ENCODE measurements around the gene WASF3. TPM values are rescaled to one million over a fixed set of nuclear protein-coding genes. Genes with fewer than 3 reads are reported as not detected.

Gene WASF3, protein sequence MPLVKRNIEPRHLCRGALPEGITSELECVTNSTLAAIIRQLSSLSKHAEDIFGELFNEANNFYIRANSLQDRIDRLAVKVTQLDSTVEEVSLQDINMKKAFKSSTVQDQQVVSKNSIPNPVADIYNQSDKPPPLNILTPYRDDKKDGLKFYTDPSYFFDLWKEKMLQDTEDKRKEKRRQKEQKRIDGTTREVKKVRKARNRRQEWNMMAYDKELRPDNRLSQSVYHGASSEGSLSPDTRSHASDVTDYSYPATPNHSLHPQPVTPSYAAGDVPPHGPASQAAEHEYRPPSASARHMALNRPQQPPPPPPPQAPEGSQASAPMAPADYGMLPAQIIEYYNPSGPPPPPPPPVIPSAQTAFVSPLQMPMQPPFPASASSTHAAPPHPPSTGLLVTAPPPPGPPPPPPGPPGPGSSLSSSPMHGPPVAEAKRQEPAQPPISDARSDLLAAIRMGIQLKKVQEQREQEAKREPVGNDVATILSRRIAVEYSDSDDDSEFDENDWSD
- 10 to 100 TPM; 27.3 to 30.8 TPM for total RNA-seq
- 36.2 TPM for polyA plus RNA-seq (ENCODE audit: insufficient read depth, low read depth, low replicate concordance)
- long read RNA-seq, donor 1, full-length matches to known transcripts, result 2 of 2 reads
- long read RNA-seq, donor 1, partial matches to known transcripts, result 0 of 2 reads
- long read RNA-seq, donor 1, other reads (novel, unspliced or antisense), result 0 of 2 reads
- long read RNA-seq, donor 2, full-length matches to known transcripts, result 2 of 2 reads
- long read RNA-seq, donor 2, partial matches to known transcripts, result 0 of 2 reads
- long read RNA-seq, donor 2, other reads (novel, unspliced or antisense), result 0 of 2 reads

DNA sequence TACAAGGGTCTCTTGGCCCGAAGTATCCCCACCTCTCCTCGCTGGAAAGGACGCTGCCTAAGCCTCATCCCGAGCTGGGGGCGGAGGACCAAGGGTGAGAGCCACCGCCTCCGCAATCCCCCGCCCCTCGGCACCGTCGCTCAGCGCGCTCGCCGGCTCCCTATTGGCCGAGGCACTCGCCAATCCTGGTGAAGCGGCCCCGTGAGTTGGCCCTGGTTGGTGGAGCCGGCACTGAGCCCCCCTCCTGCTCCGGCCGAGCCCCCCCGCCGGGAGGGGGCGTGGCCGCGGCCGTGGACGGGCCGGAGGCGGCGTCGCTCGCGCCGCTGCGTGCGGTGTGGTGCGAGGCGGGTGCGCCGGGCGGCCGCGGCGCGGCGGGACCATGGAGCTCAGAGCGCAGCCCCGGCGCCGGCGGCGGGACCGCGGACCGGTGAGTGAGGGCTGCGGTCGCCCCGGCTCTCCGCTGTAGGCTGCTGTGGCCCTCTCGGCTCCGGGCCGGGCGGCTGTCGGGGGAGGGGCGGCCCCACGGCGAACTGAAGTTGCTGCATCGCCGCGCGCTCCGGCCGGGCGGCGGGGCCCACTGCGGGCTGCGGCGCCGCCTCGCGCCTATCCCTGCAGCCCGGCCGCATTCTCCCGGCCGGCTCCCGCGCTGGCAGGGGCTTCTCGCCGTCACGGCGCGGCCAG lies at the start of gene WASF3:
WASF3 (plus strand) TSS at position 291 of the 681 bp plus-strand sequence. CDS start 84,588 bp downstream, outside the sequence.
- TF ChIP-seq POLR2A (IDR thresholded peaks at IDR 0.05), result peak; percentile 2
- TF ChIP-seq, protein P1, sequence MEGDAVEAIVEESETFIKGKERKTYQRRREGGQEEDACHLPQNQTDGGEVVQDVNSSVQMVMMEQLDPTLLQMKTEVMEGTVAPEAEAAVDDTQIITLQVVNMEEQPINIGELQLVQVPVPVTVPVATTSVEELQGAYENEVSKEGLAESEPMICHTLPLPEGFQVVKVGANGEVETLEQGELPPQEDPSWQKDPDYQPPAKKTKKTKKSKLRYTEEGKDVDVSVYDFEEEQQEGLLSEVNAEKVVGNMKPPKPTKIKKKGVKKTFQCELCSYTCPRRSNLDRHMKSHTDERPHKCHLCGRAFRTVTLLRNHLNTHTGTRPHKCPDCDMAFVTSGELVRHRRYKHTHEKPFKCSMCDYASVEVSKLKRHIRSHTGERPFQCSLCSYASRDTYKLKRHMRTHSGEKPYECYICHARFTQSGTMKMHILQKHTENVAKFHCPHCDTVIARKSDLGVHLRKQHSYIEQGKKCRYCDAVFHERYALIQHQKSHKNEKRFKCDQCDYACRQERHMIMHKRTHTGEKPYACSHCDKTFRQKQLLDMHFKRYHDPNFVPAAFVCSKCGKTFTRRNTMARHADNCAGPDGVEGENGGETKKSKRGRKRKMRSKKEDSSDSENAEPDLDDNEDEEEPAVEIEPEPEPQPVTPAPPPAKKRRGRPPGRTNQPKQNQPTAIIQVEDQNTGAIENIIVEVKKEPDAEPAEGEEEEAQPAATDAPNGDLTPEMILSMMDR (IDR thresholded peaks at IDR 0.05), result no peak
- H3K27me3 ChIP-seq, result no peaks in the 10 kb centered on the region
- H3K4me3 ChIP-seq, result peak within 1 kb of the TSS; percentile 82 to 88
- H3K27ac ChIP-seq, result peak within 1 kb of the TSS in 1 of 2 donors; percentile 82
- H3K4me1 ChIP-seq, result peaks cover 21% of the 10 kb centered on the region
- WGBS, 2 donors, result 0 to 1% methylated on average over 1 to 63 of the region's 94 CpGs
- no peaks in the 10 kb centered on the region for H3K9me3 ChIP-seq
- intact Hi-C loops (cut with DNase I; ENCODE audit: low total_unique reads), result no loop called here
- peak; percentile 96 for DNase-seq
- H3K36me3 ChIP-seq (ENCODE audit: low read depth, missing control alignments), result no peaks in the 10 kb centered on the region

DNA sequence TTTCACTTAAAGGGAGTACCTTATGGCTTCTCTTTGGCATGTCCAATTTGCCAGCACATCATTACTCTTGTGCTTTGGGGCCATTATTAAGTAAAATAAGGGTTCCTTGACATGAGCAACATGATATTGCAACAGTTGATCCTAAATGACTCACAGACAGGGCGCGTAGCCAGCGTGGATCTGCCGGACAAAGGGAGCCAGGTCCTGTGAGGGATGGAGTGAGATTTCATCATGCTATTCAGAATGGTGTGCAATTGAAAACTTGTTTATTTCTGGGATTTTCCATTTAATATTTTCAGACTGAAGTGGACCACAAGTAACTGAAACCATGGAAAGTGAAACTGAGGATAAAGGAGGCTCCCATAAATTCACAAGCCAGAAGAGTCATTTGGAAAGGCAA lies 48.6 kb upstream of the WASF3 start:
- 79 to 85% methylated on average over 4 of the region's 4 CpGs for WGBS, 2 donors
- Histone ChIP-seq H3K4me1 (no peaks in the 10 kb centered on the region), H3K4me3 (no peak overlapping the region), H3K9me3 (no peaks in the 10 kb centered on the region), H3K27ac (no peak overlapping the region), H3K36me3 (ENCODE audit: low read depth, missing control alignments) (no peaks in the 10 kb centered on the region), H3K27me3 (no peaks in the 10 kb centered on the region)
- DNase-seq, result no peak
- intact Hi-C loops (cut with DNase I; ENCODE audit: low total_unique reads), result no loop called here
- TF ChIP-seq POLR2A (IDR thresholded peaks at IDR 0.05), result no peak
- TF ChIP-seq, protein P1 (IDR thresholded peaks at IDR 0.05), result no peak

- Histone ChIP-seq H3K9me3 (no peaks in the 10 kb centered on the region), H3K27me3 (no peaks in the 10 kb centered on the region), H3K36me3 (ENCODE audit: low read depth, missing control alignments) (no peaks in the 10 kb centered on the region), H3K4me3 (no peak overlapping the region), H3K27ac (no peak overlapping the region), H3K4me1 (no peaks in the 10 kb centered on the region)
- TF ChIP-seq, protein P1 (IDR thresholded peaks at IDR 0.05), result no peak
- no peak for TF ChIP-seq POLR2A (IDR thresholded peaks at IDR 0.05)
- no peak for DNase-seq
- intact Hi-C loops (cut with DNase I; ENCODE audit: low total_unique reads), result no loop called here
- WGBS, 2 donors, result 96 to 97% methylated on average over 10 of the region's 10 CpGs
These were observed 48.0 kb upstream of the WASF3 start for GRCh38 chr13:26509491-26509890.

DNA sequence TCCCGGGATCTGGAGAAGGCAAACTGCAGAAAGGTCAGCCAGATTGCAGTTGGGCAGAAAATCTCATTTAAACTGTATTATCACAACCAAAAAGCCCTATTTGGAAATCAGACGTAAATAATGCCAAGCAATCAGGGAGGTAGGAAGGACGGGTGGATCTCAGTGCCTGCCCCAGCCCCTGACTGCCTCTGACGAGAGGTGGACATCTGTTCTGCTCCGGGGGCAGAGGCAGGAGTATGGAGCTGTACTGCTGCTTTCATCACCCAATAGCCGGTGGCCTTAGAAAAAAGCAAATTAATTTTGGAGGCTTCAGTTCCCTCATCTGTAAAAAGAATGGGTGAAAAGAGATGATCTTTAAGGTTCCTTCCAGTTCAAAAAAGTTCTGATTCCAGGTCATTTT lies 43.6 kb upstream of the WASF3 start:
- intact Hi-C loops (cut with DNase I; ENCODE audit: low total_unique reads), result no loop called here
- no peaks in the 10 kb centered on the region for H3K9me3 ChIP-seq
- H3K4me1 ChIP-seq, result no peaks in the 10 kb centered on the region
- H3K36me3 ChIP-seq (ENCODE audit: low read depth, missing control alignments), result no peaks in the 10 kb centered on the region
- DNase-seq, result no peak
- no peak for TF ChIP-seq POLR2A (IDR thresholded peaks at IDR 0.05)
- TF ChIP-seq, protein P1 (IDR thresholded peaks at IDR 0.05), result no peak
- 67 to 77% methylated on average over 6 of the region's 6 CpGs for WGBS, 2 donors
- no peak overlapping the region for H3K4me3 ChIP-seq
- H3K27me3 ChIP-seq, result no peaks in the 10 kb centered on the region
- no peak overlapping the region for H3K27ac ChIP-seq
